GM12878 (cell line): ENCODE data around the gene IQUB. TPM values are rescaled to one million over a fixed set of nuclear protein-coding genes. Genes with fewer than 3 reads are reported as not detected.

Experiments used
- ATAC-seq: fragments of 200-7000 bp; cut with Tn5 transposase; 3 replicates; pipeline ENCODE4 v1.9.1; 2020; ENCODE audit warnings: mild to moderate bottlenecking, moderate library complexity
- BruUV-seq: library from RNA; stranded (reverse); fragments of 400-500 nt; replicated peaks from 2 replicates; lab custom pipeline; 2021; lab: Mats Ljungman, UMichigan
- CTCF ChIA-PET: fragments of 300-600 bp; sonication (Branson Sonifier 250); formaldehyde crosslinking; extraction: SDS; loops from one replicate; lab custom pipeline; 2021; ENCODE audit warnings: inconsistent platforms; lab: Yijun Ruan, JAX
- POLR2A ChIA-PET: fragments of 350-600 bp; formaldehyde crosslinking; extraction: SDS; loops from one replicate; lab custom pipeline; 2021; ENCODE audit warnings: inconsistent platforms; lab: Charles Lee
- RAD21 ChIA-PET: fragments of 300-600 bp; sonication (Branson Sonifier 250); formaldehyde crosslinking; loops from one replicate; lab custom pipeline; 2023; ENCODE audit warnings: antibody characterized with exemption; ENCODE audit not compliant: unreplicated experiment; lab: Charles Lee
- SMC1A ChIA-PET: fragments of 300-600 bp; sonication (Branson Sonifier 250); formaldehyde crosslinking; loops from one replicate; lab custom pipeline; 2023; ENCODE audit not compliant: unreplicated experiment, uncharacterized antibody; lab: Charles Lee
- DNase-seq: peaks from one replicate; pipeline ENCODE4 v3.0.0-alpha.2; 2011; ENCODE audit warnings: low read depth, low spot score
- FAIRE-seq: peaks from 3 replicates; lab custom pipeline; 2011; peaks lifted over from hg19 to GRCh38; lab: Jason Lieb, UNC
- H2AFZ ChIP-seq: 2 replicates; pipeline ENCODE4 v1.6.0; 2011; ENCODE audit warnings: low read depth, low read length, control low read depth; ENCODE audit not compliant: control insufficient read depth
- H3K27ac ChIP-seq: 2 replicates; pipeline ENCODE4 v1.5.1; 2011; ENCODE audit warnings: control low read depth; ENCODE audit not compliant: control insufficient read depth, insufficient read depth
- H3K27me3 ChIP-seq, 2 experiments: replicated peaks in 1 of 2; 2 replicates each; pipeline versions ENCODE4 v1.6.0 to v1.6.1; 2011; ENCODE audit warnings: low read length in 1 of 2; ENCODE audit not compliant: control insufficient read depth in 2 of 2, insufficient read depth in 2 of 2
- H3K36me3 ChIP-seq, 2 experiments: 2 replicates each; pipeline ENCODE4 v1.5.1; 2011; ENCODE audit warnings: low read length in 1 of 2; ENCODE audit not compliant: control insufficient read depth in 2 of 2, insufficient read depth in 2 of 2
- H3K4me1 ChIP-seq: 2 replicates; pipeline ENCODE4 v1.6.1; 2011; ENCODE audit warnings: mild to moderate bottlenecking, low read length, moderate library complexity, mixed read lengths; ENCODE audit not compliant: control insufficient read depth, insufficient read depth
- H3K4me2 ChIP-seq: 2 replicates; pipeline ENCODE4 v1.6.0; 2011; ENCODE audit warnings: control low read depth; ENCODE audit not compliant: control insufficient read depth, insufficient read depth
- H3K4me3 ChIP-seq: fragments of 200-600 bp; sonication (generic); 2 replicates; pipeline ENCODE4 v1.5.1; 2016
- H3K79me2 ChIP-seq: 2 replicates; pipeline ENCODE4 v1.6.0; 2011; ENCODE audit warnings: low read length; ENCODE audit not compliant: control insufficient read depth, insufficient read depth
- H3K9ac ChIP-seq: 2 replicates; pipeline ENCODE4 v1.8.0; 2011; ENCODE audit warnings: low read length, control low read depth, mixed read lengths; ENCODE audit not compliant: control insufficient read depth, insufficient read depth
- H3K9me3 ChIP-seq: replicated peaks from 3 replicates; pipeline ENCODE4 v1.5.1; 2011; ENCODE audit warnings: mild to moderate bottlenecking, low read length; ENCODE audit not compliant: control insufficient read depth, insufficient read depth
- H4K20me1 ChIP-seq: 2 replicates; pipeline ENCODE4 v1.6.0; 2011; ENCODE audit not compliant: control insufficient read depth, insufficient read depth
- HDGF ChIP-seq: fragments of 450-650 bp; IDR thresholded peaks from 2 replicates; pipeline ENCODE4 v1.6.1; 2016; ENCODE audit warnings: antibody characterized with exemption
- KAT2A ChIP-seq: conservative IDR thresholded peaks from 2 replicates; pipeline ENCODE4 v1.6.1; 2011; ENCODE audit warnings: low read depth, low read length; ENCODE audit not compliant: control insufficient read depth
- MEF2B ChIP-seq: fragments of 450-650 bp; IDR thresholded peaks from 2 replicates; pipeline ENCODE4 v1.6.1; 2018; ENCODE audit warnings: mild to moderate bottlenecking, moderate library complexity; ENCODE audit not compliant: partially characterized antibody, poor library complexity, severe bottlenecking
- MTA3 ChIP-seq: IDR thresholded peaks from 2 replicates; pipeline ENCODE4 v1.6.1; 2012; ENCODE audit warnings: low read length, inconsistent platforms, borderline replicate concordance
- NFXL1 ChIP-seq: fragments of 450-650 bp; IDR thresholded peaks from 2 replicates; pipeline ENCODE4 v1.6.1; 2017; ENCODE audit warnings: antibody characterized with exemption, mild to moderate bottlenecking, borderline replicate concordance
- PAX5 ChIP-seq: IDR thresholded peaks from 2 replicates; pipeline ENCODE4 v1.6.1; 2011; ENCODE audit warnings: low read depth, low read length, borderline replicate concordance
- SP1 ChIP-seq: IDR thresholded peaks from one replicate; pipeline ENCODE4 v1.6.1; 2011; ENCODE audit warnings: low read depth, low read length
- WGBS: methylation state at CpG from one replicate; pipeline ENCODE4 v1.1.6; 2016; ENCODE audit warnings: low lambda C conversion rate; ENCODE audit not compliant: insufficient replicate concordance, insufficient coverage; ENCODE audit errors: missing lambda C conversion rate; 5-methylcytosine and 5-hydroxymethylcytosine counted together
- in situ Hi-C: fragments of 300-500 bp; cut with MboI; formaldehyde crosslinking; loops from 9 replicates; pipeline ENCODE4 v1.14.3; 2018; ENCODE audit warnings: mixed read lengths
- intact Hi-C: fragments of 100-400 bp; cut with micrococcal nuclease; formaldehyde crosslinking; loops from one replicate; pipeline ENCODE4 v1.14.2; 2022; ENCODE audit not compliant: unreplicated experiment
- polyA plus RNA-seq, 11 experiments: library from polyadenylated mRNA; depleted of rRNA in 4 of 11; unstranded in 6 of 11; stranded (reverse) in 5 of 11; fragments of >200 nt; fragmentation: Nextera tagmentation in 4 of 11; fragmentation: Illumina TruSeq in 1 of 11; extraction: Ambion mirVana in 4 of 11; extraction: Trizol in 1 of 11; gene quantifications; 1 replicate in 1 of 11; 2 replicates in 10 of 11; pipeline versions ENCODE4 v1.2.1 to v1.2.3, GENCODE V29; 2011 to 2016; ENCODE audit warnings: inconsistent platforms in 2 of 11, missing spikeins in 2 of 11, low read depth in 1 of 11
- total RNA-seq, 4 experiments: library from RNA; depleted of rRNA in 3 of 4; stranded (reverse); fragments of >200 nt in 3 of 4; fragmentation: Illumina TruSeq in 1 of 4; extraction: Trizol in 1 of 4; gene quantifications; 2 replicates each; pipeline versions ENCODE4 v1.2.1 to v1.2.3, GENCODE V29; 2013 to 2021
- TF ChIP-seq, protein P1 (sequence below): fragments of 450-650 bp; IDR thresholded peaks from 2 replicates; pipeline ENCODE4 v1.6.1; 2017; ENCODE audit warnings: mild to moderate bottlenecking, moderate library complexity
- TF ChIP-seq, protein P2 (sequence below): fragments of 450-650 bp; IDR thresholded peaks from 2 replicates; pipeline ENCODE4 v1.6.1; 2016; ENCODE audit warnings: mild to moderate bottlenecking
- TF ChIP-seq, protein P3 (sequence below): IDR thresholded peaks from 2 replicates; pipeline ENCODE4 v1.6.1; 2012; ENCODE audit warnings: low read length, inconsistent platforms
- TF ChIP-seq, protein P4 (sequence below): fragments of 450-650 bp; IDR thresholded peaks from 2 replicates; pipeline ENCODE4 v1.6.1; 2017; ENCODE audit warnings: mild to moderate bottlenecking, moderate library complexity

IQUB gene
- total and polyA plus RNA-seq, 10 of the 15 experiments (the other 5 are each of a cell fraction or from before 2014, with no cell fraction given), result 0.04 to 0.08 TPM; not detected in 8

DNA sequence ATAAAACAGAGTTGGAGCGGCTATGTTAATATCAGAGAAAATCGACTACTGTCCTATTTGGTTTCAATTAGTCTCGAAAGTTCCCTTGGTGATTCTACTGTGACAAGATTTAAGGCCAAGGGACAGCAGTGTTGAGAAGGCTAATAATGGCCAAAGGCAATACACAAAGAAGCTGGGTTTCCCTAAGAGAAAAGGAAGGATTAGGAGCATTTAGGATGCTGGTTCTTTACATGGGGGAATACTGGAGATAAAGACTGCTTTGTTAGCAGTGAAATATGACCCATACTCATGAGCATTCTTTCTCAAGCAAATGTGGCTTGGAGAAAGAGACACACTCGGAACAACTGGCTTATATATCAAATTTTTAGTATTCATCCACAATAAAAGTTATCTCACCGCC lies 32.2 kb downstream of the IQUB start (continued):
- TF ChIP-seq, protein P1, sequence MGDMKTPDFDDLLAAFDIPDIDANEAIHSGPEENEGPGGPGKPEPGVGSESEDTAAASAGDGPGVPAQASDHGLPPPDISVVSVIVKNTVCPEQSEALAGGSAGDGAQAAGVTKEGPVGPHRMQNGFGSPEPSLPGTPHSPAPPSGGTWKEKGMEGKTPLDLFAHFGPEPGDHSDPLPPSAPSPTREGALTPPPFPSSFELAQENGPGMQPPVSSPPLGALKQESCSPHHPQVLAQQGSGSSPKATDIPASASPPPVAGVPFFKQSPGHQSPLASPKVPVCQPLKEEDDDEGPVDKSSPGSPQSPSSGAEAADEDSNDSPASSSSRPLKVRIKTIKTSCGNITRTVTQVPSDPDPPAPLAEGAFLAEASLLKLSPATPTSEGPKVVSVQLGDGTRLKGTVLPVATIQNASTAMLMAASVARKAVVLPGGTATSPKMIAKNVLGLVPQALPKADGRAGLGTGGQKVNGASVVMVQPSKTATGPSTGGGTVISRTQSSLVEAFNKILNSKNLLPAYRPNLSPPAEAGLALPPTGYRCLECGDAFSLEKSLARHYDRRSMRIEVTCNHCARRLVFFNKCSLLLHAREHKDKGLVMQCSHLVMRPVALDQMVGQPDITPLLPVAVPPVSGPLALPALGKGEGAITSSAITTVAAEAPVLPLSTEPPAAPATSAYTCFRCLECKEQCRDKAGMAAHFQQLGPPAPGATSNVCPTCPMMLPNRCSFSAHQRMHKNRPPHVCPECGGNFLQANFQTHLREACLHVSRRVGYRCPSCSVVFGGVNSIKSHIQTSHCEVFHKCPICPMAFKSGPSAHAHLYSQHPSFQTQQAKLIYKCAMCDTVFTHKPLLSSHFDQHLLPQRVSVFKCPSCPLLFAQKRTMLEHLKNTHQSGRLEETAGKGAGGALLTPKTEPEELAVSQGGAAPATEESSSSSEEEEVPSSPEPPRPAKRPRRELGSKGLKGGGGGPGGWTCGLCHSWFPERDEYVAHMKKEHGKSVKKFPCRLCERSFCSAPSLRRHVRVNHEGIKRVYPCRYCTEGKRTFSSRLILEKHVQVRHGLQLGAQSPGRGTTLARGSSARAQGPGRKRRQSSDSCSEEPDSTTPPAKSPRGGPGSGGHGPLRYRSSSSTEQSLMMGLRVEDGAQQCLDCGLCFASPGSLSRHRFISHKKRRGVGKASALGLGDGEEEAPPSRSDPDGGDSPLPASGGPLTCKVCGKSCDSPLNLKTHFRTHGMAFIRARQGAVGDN, result no peak
- TF ChIP-seq NFXL1, result no peak
- TF ChIP-seq, protein P2, sequence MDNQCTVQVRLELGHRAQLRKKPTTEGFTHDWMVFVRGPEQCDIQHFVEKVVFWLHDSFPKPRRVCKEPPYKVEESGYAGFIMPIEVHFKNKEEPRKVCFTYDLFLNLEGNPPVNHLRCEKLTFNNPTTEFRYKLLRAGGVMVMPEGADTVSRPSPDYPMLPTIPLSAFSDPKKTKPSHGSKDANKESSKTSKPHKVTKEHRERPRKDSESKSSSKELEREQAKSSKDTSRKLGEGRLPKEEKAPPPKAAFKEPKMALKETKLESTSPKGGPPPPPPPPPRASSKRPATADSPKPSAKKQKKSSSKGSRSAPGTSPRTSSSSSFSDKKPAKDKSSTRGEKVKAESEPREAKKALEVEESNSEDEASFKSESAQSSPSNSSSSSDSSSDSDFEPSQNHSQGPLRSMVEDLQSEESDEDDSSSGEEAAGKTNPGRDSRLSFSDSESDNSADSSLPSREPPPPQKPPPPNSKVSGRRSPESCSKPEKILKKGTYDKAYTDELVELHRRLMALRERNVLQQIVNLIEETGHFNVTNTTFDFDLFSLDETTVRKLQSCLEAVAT, result no peak

DNA sequence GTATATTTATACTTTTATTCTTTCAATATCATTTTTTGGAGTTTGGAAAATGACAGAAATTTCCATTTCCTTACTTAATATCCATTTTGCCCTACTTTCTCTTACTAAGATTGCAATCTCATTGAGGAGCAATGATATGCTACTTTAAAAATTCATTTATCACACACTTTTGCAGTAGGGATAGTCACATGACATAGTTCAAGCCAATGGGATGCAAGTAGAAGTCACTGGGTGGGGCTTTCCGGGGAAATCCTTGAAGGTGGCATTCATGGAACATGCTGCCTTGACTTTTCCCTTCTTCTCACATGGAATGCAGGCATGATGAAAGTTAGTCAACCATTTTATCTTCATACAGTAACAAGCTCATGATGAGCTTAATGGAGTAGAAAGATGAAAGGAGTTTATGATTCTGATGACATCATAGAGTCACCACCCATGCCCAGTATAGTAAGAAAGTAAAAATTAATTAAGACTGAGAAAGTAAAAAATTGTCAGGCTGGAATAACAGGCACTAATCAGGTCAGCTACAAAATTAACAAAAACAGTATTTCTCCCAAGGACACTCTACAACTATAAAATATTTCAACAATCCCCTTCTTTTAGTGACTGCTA lies 33.4 kb downstream of the IQUB start:
- Histone ChIP-seq H3K27me3 (no peaks in the 10 kb centered on the region), H3K4me1 (no peaks in the 10 kb centered on the region), H2AFZ (no peak overlapping the region), H4K20me1 (no peaks in the 10 kb centered on the region), H3K4me2 (no peak overlapping the region), H3K9me3 (no peaks in the 10 kb centered on the region; the same call in 2 of the 3 replicates), H3K36me3 (no peaks in the 10 kb centered on the region), H3K27ac (no peak overlapping the region), H3K79me2 (no peaks in the 10 kb centered on the region), H3K9ac (no peak overlapping the region), H3K4me3 (no peak overlapping the region)
- intact Hi-C loops (no loop called here), in situ Hi-C loops (no loop called here)
- ChIA-PET CTCF (interaction anchor here (0.9 kb wide), 1 partner anchor 8 kb away, joined by 6 read pairs; no protein-coding TSS in a partner anchor), RAD21 (no interaction called here), POLR2A (no interaction called here), SMC1A (no interaction called here)
- FAIRE-seq, result no peak
- DNase-seq, result no peak
- no TSS peak for BruUV-seq
- WGBS, result 19% methylated on average over 1 of the region's 1 CpG
- no peak for ATAC-seq
- no peak for TF ChIP-seq SP1
- TF ChIP-seq HDGF, result no peak
- TF ChIP-seq KAT2A, result no peak
- no peak for TF ChIP-seq PAX5
- TF ChIP-seq MTA3, result no peak
- TF ChIP-seq, protein P3, sequence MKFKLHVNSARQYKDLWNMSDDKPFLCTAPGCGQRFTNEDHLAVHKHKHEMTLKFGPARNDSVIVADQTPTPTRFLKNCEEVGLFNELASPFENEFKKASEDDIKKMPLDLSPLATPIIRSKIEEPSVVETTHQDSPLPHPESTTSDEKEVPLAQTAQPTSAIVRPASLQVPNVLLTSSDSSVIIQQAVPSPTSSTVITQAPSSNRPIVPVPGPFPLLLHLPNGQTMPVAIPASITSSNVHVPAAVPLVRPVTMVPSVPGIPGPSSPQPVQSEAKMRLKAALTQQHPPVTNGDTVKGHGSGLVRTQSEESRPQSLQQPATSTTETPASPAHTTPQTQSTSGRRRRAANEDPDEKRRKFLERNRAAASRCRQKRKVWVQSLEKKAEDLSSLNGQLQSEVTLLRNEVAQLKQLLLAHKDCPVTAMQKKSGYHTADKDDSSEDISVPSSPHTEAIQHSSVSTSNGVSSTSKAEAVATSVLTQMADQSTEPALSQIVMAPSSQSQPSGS, result no peak
- TF ChIP-seq MEF2B, result no peak
- TF ChIP-seq, protein P4, sequence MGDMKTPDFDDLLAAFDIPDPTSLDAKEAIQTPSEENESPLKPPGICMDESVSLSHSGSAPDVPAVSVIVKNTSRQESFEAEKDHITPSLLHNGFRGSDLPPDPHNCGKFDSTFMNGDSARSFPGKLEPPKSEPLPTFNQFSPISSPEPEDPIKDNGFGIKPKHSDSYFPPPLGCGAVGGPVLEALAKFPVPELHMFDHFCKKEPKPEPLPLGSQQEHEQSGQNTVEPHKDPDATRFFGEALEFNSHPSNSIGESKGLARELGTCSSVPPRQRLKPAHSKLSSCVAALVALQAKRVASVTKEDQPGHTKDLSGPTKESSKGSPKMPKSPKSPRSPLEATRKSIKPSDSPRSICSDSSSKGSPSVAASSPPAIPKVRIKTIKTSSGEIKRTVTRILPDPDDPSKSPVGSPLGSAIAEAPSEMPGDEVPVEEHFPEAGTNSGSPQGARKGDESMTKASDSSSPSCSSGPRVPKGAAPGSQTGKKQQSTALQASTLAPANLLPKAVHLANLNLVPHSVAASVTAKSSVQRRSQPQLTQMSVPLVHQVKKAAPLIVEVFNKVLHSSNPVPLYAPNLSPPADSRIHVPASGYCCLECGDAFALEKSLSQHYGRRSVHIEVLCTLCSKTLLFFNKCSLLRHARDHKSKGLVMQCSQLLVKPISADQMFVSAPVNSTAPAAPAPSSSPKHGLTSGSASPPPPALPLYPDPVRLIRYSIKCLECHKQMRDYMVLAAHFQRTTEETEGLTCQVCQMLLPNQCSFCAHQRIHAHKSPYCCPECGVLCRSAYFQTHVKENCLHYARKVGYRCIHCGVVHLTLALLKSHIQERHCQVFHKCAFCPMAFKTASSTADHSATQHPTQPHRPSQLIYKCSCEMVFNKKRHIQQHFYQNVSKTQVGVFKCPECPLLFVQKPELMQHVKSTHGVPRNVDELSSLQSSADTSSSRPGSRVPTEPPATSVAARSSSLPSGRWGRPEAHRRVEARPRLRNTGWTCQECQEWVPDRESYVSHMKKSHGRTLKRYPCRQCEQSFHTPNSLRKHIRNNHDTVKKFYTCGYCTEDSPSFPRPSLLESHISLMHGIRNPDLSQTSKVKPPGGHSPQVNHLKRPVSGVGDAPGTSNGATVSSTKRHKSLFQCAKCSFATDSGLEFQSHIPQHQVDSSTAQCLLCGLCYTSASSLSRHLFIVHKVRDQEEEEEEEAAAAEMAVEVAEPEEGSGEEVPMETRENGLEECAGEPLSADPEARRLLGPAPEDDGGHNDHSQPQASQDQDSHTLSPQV, result no peak
- no peak for TF ChIP-seq NFXL1
